Central memory CD8-positive, alpha-beta T cell (primary cell): ENCODE data around the gene SYCP2.
"Not testable (repeated sequence)": the region's sequence is repeated elsewhere in the genome, so short reads cannot be mapped to it uniquely, and the experiment has no call there.

ENCODE experiments used
- ATAC-seq: fragments of 150-1000 bp; cut with Tn5 transposase; replicated peaks from 2 replicates; pipeline ENCODE4 v1.10.0; 2022; ENCODE audit warnings: mild to moderate bottlenecking, moderate FRiP score, moderate number of reproducible peaks; ENCODE audit not compliant: poor library complexity, severe bottlenecking; ENCODE audit errors: extremely low read depth
- DNase-seq, 2 donors: peaks; one replicate each; pipeline ENCODE4 v3.0.0; 2021; ENCODE audit warnings: low spot score in 2 of 2
- H3K27ac Mint-ChIP-seq: one replicate; pipeline ENCODE4 v1.8.0; 2022; ENCODE audit warnings: low read depth, mild to moderate bottlenecking, moderate library complexity, mixed read lengths
- H3K27me3 Mint-ChIP-seq: one replicate; pipeline ENCODE4 v1.8.0; 2022; ENCODE audit warnings: mixed read lengths
- H3K36me3 Mint-ChIP-seq: one replicate; pipeline ENCODE4 v1.8.0; 2022; ENCODE audit warnings: mild to moderate bottlenecking, moderate library complexity, mixed read lengths; ENCODE audit not compliant: insufficient read depth
- H3K4me1 Mint-ChIP-seq: one replicate; pipeline ENCODE4 v1.8.0; 2022; ENCODE audit warnings: mixed read lengths
- H3K4me3 Mint-ChIP-seq: one replicate; pipeline ENCODE4 v1.8.0; 2022; ENCODE audit warnings: mild to moderate bottlenecking, moderate library complexity, mixed read lengths
- H3K9me3 Mint-ChIP-seq: one replicate; pipeline ENCODE4 v1.8.0; 2022; ENCODE audit warnings: mixed read lengths

The SYCP2 gene

DNA sequence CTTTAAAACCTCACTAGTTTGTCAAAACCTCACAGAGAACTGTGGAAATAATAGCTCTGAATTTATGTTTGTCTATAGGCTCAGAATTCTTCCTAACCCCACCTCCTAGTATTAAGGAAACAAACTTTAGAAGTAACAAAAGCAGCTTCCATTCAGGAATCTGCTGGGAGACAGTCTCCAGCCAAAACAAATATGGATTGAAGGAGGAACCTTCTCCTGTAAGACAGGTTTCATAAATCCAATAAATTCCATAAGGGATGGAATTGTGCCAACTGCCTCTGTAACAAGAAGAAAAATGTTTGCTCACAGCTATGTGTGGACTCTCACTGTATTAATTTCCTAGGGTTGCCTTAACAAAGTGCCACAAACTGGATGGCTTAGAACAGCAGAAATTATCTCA, 7.5 kb downstream of the SYCP2 start:
- Mint-ChIP-seq H3K4me3 (no peak overlapping the region), H3K27me3 (no peaks in the 10 kb centered on the region), H3K9me3 (no peaks in the 10 kb centered on the region), H3K27ac (no peak overlapping the region), H3K36me3 (no peaks in the 10 kb centered on the region), H3K4me1 (no peaks in the 10 kb centered on the region)
- ATAC-seq (no peak), DNase-seq (no peak)

DNA sequence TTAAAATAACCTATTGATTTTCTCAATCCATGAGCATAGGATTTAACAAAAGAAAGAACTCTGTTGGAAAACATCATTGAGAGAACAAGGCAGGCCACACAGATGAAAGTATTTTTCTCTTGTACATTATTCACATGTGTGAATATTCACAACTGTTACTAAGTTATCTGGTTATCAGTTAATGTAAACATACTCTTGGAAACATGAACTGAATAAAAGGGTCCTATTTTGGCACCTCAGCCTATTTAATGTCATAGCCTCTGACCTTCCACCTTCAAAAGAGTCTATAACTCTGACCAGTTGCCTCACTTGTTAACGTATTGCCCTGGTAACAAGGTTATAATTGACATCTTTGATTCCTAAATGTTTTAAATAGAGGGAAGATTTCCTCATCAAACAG, 8.1 kb downstream of the SYCP2 start:
- no peak overlapping the region for H3K4me3 Mint-ChIP-seq
- ATAC-seq: no peak
- no peaks in the 10 kb centered on the region for H3K4me1 Mint-ChIP-seq
- H3K27me3 Mint-ChIP-seq: no peaks in the 10 kb centered on the region
- no peak overlapping the region for H3K27ac Mint-ChIP-seq
- DNase-seq: no peak
- H3K36me3 Mint-ChIP-seq: no peaks in the 10 kb centered on the region
- H3K9me3 Mint-ChIP-seq: no peaks in the 10 kb centered on the region

DNA sequence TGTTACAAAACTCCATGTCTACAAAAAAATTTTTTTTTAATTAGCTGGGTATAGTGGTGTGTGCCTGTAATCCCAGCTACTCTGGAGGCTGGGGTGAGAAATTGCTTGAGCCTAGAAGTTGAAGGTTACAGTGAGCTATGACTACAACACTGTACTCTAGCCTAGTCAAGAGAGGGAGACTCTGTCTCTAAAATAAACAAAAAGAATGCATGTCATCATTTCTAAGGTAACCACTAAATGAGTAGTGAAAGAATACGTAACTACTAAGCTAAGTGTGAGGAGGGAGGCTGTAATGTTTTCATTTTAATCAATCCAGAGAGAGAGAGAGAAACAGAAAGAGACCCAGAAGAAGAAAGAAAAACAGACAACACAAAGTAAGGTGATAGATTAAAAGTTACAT, 9.9 kb downstream of the SYCP2 start:
- H3K4me3 Mint-ChIP-seq: no peak overlapping the region
- no peaks in the 10 kb centered on the region for H3K9me3 Mint-ChIP-seq
- ATAC-seq (no peak), DNase-seq (no peak)
- no peak overlapping the region for H3K27ac Mint-ChIP-seq
- H3K4me1 Mint-ChIP-seq: no peaks in the 10 kb centered on the region
- H3K36me3 Mint-ChIP-seq: no peaks in the 10 kb centered on the region
- no peaks in the 10 kb centered on the region for H3K27me3 Mint-ChIP-seq

DNA sequence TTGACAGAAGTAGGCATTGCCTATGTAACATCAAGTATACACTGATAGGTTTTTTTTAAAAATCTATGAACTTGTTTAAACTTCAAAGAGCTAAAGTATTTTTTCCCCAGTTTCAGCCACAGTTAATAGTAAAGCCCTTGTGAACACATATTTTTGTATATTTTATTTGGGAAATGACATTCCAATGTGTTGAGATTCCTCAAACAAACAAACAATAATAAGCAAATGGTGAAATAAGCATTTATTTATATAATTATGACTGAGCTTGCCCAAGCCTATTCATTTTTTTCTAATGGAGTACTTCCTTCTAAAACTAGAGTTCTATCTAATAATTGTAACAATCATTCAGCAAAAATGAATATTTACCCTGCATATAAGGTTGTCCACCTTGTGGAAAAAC, 12.5 kb downstream of the SYCP2 start:
- H3K36me3 Mint-ChIP-seq: peaks cover 1% of the 10 kb centered on the region
- no peaks in the 10 kb centered on the region for H3K4me1 Mint-ChIP-seq
- H3K9me3 Mint-ChIP-seq: no peaks in the 10 kb centered on the region
- DNase-seq: no peak
- no peak overlapping the region for H3K4me3 Mint-ChIP-seq
- no peak for ATAC-seq
- H3K27me3 Mint-ChIP-seq: no peaks in the 10 kb centered on the region
- H3K27ac Mint-ChIP-seq: no peak overlapping the region

DNA sequence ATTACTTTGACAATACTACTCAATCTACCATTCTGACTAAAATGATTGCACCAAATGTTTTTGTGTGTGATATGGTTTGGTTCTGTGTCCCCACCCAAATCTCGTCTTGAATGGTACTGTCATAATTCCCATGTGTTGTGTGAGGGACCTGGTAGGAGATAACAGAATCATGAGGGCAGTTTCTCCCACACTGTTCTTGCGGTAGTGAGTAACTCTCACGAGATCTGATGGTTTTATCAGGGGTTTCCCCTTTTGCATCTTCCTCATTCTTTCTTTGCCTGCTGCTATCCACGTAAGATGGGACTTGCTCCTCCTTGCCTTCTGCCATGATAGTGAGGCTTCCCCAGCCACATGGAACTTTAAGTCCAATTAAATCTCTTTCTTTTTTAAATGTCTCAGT, 20.8 kb downstream of the SYCP2 start:
- ATAC-seq: no peak
- DNase-seq: no peak
- Mint-ChIP-seq H3K27ac (no peak overlapping the region), H3K27me3 (no peaks in the 10 kb centered on the region), H3K4me3 (no peak overlapping the region), H3K36me3 (peaks cover 4% of the 10 kb centered on the region), H3K9me3 (no peaks in the 10 kb centered on the region), H3K4me1 (no peaks in the 10 kb centered on the region)

DNA sequence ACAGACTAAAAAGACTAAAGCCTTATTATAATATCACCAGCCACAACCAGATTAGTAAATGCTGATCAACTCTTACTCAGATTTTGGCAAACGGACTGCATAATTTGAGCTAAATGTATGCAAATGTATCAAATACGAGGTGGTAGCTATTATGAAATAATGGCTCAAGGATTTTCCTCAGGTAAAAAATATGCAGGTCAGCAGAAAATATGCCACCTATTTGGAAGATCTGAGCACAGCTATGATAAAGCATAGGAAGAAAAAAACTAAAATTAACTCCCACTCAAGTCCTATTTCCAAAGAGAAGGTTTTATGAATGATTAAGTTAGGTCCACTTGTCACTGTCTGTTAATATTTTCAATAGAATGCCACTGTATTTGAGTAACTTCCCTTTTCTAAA, 22.4 kb downstream of the SYCP2 start:
- Mint-ChIP-seq H3K4me1 (no peaks in the 10 kb centered on the region), H3K36me3 (peaks cover 2% of the 10 kb centered on the region), H3K4me3 (no peak overlapping the region), H3K27me3 (no peaks in the 10 kb centered on the region), H3K27ac (no peak overlapping the region), H3K9me3 (no peaks in the 10 kb centered on the region)
- ATAC-seq (no peak), DNase-seq (no peak)

DNA sequence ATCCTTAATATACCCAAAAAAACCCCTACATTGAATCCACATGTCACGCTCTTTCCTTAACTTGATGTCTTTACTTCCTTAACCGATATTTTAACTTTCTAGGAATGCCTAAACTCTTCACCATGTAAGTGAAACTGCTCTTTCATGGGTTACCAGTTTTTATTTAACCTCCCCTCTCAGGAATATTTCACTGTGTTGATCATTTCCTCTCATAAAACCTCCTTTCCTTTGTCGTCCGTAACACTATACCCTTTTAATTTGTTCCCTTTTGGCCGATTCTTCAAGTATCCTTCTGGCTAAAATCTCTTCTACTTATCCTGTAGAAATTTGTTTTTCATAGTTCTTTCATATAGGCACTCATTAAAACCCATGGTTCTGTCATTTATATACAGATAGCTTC, 24.6 kb downstream of the SYCP2 start:
- DNase-seq: no peak
- Mint-ChIP-seq H3K4me1 (no peaks in the 10 kb centered on the region), H3K27me3 (no peaks in the 10 kb centered on the region), H3K36me3 (no peaks in the 10 kb centered on the region), H3K27ac (no peak overlapping the region), H3K4me3 (no peak overlapping the region), H3K9me3 (no peaks in the 10 kb centered on the region)
- no peak for ATAC-seq

DNA sequence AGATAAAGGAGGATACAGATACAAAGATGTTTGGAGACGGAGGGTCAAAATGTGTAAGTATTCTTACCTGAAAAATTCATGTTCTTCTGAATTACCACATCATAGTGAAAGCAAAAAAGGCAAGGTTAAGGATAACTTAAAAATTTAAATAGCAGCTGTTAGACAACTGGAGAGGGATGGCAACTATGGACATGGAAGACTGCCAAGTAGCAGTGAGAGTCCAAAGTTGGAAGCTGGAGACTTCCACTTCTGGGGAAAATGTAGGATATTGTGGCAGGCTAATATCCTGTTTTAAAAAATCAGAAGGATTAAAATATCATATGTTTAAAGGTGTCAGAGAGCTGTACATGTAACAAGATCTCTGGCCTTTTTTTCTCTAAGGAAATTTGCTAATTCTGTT, 29.8 kb downstream of the SYCP2 start:
- no peaks in the 10 kb centered on the region for H3K9me3 Mint-ChIP-seq
- H3K4me1 Mint-ChIP-seq: no peaks in the 10 kb centered on the region
- no peaks in the 10 kb centered on the region for H3K36me3 Mint-ChIP-seq
- H3K27ac Mint-ChIP-seq: no peak overlapping the region
- no peak overlapping the region for H3K4me3 Mint-ChIP-seq
- no peak for DNase-seq
- ATAC-seq: no peak
- no peaks in the 10 kb centered on the region for H3K27me3 Mint-ChIP-seq

DNA sequence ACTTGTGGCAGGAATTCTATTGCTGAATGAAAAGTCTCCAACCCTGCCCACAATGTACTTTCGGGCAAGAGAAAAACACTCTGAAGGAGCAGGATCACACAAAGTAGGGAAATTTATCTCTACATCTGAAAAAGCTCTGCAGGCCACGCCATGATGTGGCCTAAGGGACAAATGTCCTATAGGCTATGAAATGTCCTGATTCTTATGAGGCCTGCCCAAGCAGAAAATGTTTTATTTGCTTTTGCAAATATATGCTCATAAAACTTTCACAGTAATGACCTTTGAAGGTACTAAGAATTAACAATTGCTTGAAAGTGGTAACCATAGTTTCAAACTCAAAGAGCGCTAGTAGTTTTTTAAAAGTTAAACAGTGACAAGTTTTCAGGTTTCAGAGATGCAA, 31.0 kb downstream of the SYCP2 start:
- Mint-ChIP-seq H3K36me3 (no peaks in the 10 kb centered on the region), H3K9me3 (no peaks in the 10 kb centered on the region), H3K27me3 (no peaks in the 10 kb centered on the region), H3K4me1 (no peaks in the 10 kb centered on the region), H3K27ac (no peak overlapping the region), H3K4me3 (no peak overlapping the region)
- ATAC-seq (no peak), DNase-seq (no peak)

DNA sequence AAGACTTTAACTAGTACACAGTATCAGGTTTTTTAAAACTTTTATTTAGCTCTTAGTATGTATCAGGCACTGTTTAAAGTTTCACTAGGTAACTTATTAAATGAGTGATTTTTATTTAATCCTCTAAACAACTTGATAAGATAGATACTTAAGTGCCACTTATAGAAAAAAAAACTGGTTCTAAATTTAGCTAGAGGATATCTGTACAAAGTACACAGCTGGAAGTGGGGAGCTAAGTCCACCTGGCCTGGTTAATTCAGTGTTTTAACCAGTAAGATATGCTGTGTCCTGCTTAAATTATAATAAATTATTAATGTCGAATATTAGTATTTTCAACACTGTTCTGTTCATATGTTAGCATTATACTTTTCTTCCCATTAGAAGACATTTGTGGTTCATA, 37.5 kb downstream of the SYCP2 start:
- Mint-ChIP-seq H3K36me3 (peaks cover 2% of the 10 kb centered on the region), H3K9me3 (no peaks in the 10 kb centered on the region), H3K27ac (no peak overlapping the region), H3K4me1 (no peaks in the 10 kb centered on the region), H3K4me3 (no peak overlapping the region), H3K27me3 (no peaks in the 10 kb centered on the region)
- DNase-seq (no peak), ATAC-seq (no peak)

DNA sequence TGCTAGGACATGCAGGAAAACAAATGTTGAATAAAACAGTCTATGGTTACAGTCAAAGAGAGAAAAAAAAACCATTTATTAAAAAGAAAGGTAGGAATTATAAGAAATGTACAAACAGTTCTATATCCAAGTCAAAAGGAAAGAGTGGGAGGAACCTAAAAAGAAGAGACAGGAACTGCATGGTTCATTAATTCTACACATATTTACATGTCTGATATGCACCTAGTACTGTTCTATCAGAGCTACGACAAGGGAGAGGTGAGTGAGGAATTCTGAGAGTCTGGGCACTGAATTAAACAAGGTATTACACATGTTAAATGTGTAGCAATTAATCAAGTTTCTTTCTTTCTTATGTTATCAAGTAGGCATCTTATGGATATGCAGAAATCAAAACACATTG, 41.9 kb downstream of the SYCP2 start:
- ATAC-seq (no peak), DNase-seq (no peak)
- H3K27ac Mint-ChIP-seq: no peak overlapping the region
- H3K36me3 Mint-ChIP-seq: peaks cover 2% of the 10 kb centered on the region
- H3K4me1 Mint-ChIP-seq: no peaks in the 10 kb centered on the region
- no peaks in the 10 kb centered on the region for H3K27me3 Mint-ChIP-seq
- no peak overlapping the region for H3K4me3 Mint-ChIP-seq
- H3K9me3 Mint-ChIP-seq: no peaks in the 10 kb centered on the region

DNA sequence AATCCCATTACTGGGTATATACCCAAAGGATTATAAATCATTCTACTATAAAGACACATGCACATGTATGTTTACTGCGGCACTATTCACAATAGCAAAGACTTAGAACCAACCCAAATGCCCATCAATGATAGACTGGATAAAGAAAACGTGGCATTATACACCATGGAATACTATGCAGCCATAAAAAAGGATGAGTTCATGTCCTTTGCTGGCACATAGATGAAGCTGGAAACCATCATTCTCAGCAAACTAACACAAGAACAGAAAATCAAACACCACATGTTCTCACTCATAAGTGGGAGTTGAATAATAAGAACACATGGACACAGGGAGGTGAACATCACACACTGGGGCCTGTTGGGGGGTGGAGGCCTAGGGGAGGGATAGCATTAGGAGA, 43.4 kb downstream of the SYCP2 start:
- not testable (repeated sequence) for ATAC-seq, DNase-seq, H3K4me1 Mint-ChIP-seq, H3K9me3 Mint-ChIP-seq, H3K4me3 Mint-ChIP-seq, H3K36me3 Mint-ChIP-seq, H3K27me3 Mint-ChIP-seq
- peak overlapping the region; percentile 76 for H3K27ac Mint-ChIP-seq

DNA sequence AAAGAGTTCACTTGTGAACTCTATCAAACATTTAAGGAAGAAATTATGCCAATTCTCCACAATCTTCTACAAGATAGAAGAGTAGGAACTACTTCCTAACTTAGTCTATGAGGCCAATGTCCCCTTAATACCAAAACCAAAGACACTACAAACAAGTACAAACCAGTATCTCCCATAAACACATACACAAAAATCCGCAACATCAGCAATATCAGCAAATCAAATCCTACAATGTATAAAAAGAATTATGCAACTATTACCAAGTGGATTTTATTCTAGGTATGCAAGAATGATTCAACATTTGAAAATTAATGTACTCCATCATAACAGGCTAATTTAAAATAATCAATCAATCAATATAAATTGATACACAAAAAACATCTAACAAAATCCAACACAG, 45.4 kb downstream of the SYCP2 start:
- ATAC-seq: no peak
- no peak for DNase-seq
- no peaks in the 10 kb centered on the region for H3K36me3 Mint-ChIP-seq
- H3K27me3 Mint-ChIP-seq: no peaks in the 10 kb centered on the region
- no peak overlapping the region for H3K27ac Mint-ChIP-seq
- H3K4me1 Mint-ChIP-seq: no peaks in the 10 kb centered on the region
- H3K4me3 Mint-ChIP-seq: no peak overlapping the region
- H3K9me3 Mint-ChIP-seq: no peaks in the 10 kb centered on the region

DNA sequence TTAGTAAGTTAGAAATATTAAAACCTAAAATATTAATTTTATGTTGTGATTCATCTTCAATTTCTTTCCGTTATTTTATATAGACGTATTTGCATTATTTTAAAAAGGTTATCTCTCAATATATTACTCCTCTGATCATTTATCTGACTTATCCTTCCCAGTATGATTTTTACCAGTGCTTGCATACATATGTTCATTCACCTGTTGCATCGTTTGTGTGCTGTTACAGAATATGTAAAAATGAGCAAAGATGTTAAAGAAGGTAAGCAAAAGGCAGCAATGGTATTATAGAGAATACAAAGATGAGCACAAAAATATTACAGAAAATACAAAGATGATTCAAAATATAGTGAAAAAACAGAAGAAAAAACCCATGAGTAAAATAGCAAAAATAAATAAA, 48.9 kb downstream of the SYCP2 start:
- ATAC-seq (no peak), DNase-seq (no peak)
- Mint-ChIP-seq H3K27me3 (no peaks in the 10 kb centered on the region), H3K27ac (no peak overlapping the region), H3K36me3 (peaks cover 1% of the 10 kb centered on the region), H3K4me3 (no peak overlapping the region), H3K9me3 (no peaks in the 10 kb centered on the region), H3K4me1 (no peaks in the 10 kb centered on the region)
